Stimulated activated CD8-positive, alpha-beta memory T cell treated with anti-CD3 and anti-CD28 coated beads, Interleukin-12 subunit alpha, Interleukin-12 subunit beta, amount 100 ng/mL, for 24 hours (primary cell): ENCODE measurements around the gene ENTR1.
"Not testable (repeated sequence)": the region's sequence is repeated elsewhere in the genome, so short reads cannot be mapped to it uniquely, and the experiment has no call there.

Experiments used
- DNase-seq: peaks from one replicate; pipeline ENCODE4 v3.0.0-alpha.2; 2020; ENCODE audit errors: extremely low read depth

ENTR1 gene

GRCh38 chr9:136438548-136439480 lies 28.4 kb upstream of the ENTR1 start:
- DNase-seq: peak; percentile 33

GRCh38 chr9:136437839-136438547 lies 27.6 kb upstream of the ENTR1 start:
- no peak for DNase-seq

GRCh38 chr9:136437430-136437829 lies 27.0 kb upstream of the ENTR1 start:
- DNase-seq: no peak

GRCh38 chr9:136436055-136436634 lies 25.7 kb upstream of the ENTR1 start:
- no peak for DNase-seq

- no peak for DNase-seq
Measured at GRCh38 chr9:136434580-136435169, 24.3 kb upstream of the ENTR1 start.

- DNase-seq: no peak
Measured at GRCh38 chr9:136433849-136434579, 23.6 kb upstream of the ENTR1 start.

GRCh38 chr9:136433043-136433715 lies 22.8 kb upstream of the ENTR1 start:
- no peak for DNase-seq

GRCh38 chr9:136432591-136432990 lies 22.2 kb upstream of the ENTR1 start:
- no peak for DNase-seq

- no peak for DNase-seq
Measured at GRCh38 chr9:136431782-136432350, 21.5 kb upstream of the ENTR1 start.

GRCh38 chr9:136430588-136431234 lies 20.3 kb upstream of the ENTR1 start:
- no peak for DNase-seq

GRCh38 chr9:136429683-136430491 lies 19.5 kb upstream of the ENTR1 start:
- DNase-seq: no peak

- DNase-seq: no peak
Measured at GRCh38 chr9:136429075-136429628, 18.7 kb upstream of the ENTR1 start.

GRCh38 chr9:136426787-136427186 lies 16.4 kb upstream of the ENTR1 start:
- no peak for DNase-seq

GRCh38 chr9:136425367-136425766 lies 15.0 kb upstream of the ENTR1 start:
- DNase-seq: not testable (repeated sequence)

- no peak for DNase-seq
Measured at GRCh38 chr9:136424750-136425362, 14.4 kb upstream of the ENTR1 start.

- DNase-seq: no peak
Measured at GRCh38 chr9:136423432-136424146, 13.2 kb upstream of the ENTR1 start.

GRCh38 chr9:136422876-136423275 lies 12.5 kb upstream of the ENTR1 start:
- no peak for DNase-seq

GRCh38 chr9:136421791-136422190 lies 11.4 kb upstream of the ENTR1 start:
- DNase-seq: no peak
